ENCODE results near the gene NDUFB3. TPM values are rescaled to one million over a fixed set of nuclear protein-coding genes. Genes with fewer than 3 reads are reported as not detected.

Gene NDUFB3
- total RNA-seq, 2 experiments from 2014 or later, result 126 to 150 TPM

GRCh38 chr2:201128033-201128432 is 56.2 kb downstream of the NDUFB3 start:
- intact Hi-C loops (cut with DNase I, micrococcal nuclease), result loop anchor here in 1 of 2 experiments (2.0 kb wide), 1 partner anchor 55 kb away; the partner anchor contains the start of gene CASP10
- Mint-ChIP-seq H3K27me3 (no peaks in the 10 kb centered on the region), H3K27ac (peak overlapping the region; percentile 93), H3K9me3 (ENCODE audit: low read depth) (no peaks in the 10 kb centered on the region), H3K36me3 (ENCODE audit: low read depth) (peaks cover 67% of the 10 kb centered on the region), H3K4me3 (peak overlapping the region; percentile 98), H3K4me1 (peaks cover 72% of the 10 kb centered on the region)
- ATAC-seq (no peak), DNase-seq (no peak)
- ChIA-PET POLR2A (no interaction called here), CTCF (interaction anchor here (1.1 kb wide), 1 partner anchor 40 kb away, joined by 3 read pairs; no protein-coding TSS in a partner anchor)

DNA sequence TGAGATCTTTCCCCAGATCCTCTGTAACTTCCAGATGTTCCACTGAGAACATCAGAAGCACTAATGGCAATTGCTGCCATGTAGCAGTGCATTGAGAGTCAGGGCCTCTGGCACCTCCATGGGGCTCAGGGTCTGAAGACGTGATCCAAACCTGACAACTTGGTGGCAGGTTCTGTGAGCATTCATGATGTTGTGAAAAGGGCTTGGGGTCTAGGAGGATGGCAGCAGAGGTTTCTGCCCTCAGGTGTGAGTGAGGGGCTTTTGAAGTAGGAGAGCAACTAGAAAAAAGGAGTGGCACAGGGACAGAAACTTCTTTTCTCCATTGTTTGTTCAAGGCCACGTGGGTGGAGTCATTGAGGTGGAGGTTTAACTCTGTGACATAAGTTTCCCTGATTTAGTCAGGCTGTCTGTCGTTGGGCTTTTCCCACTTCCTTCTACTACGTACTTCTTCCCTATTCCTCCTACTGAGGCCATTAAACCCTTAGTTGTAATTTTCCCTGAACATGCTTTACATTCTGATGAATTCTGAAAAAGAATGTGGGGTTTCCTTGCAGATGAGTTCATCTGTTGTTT is 57.2 kb downstream of the NDUFB3 start:
- ChIA-PET POLR2A (interaction anchor here (0.8 to 1.8 kb wide), 2 partner anchors 240 to 265 kb away, joined by 4 to 9 read pairs; partner anchors contain the start of genes CLK1, NIF3L1 and PPIL3), CTCF (interaction anchor here (1.2 to 2.2 kb wide), 3 partner anchors 8 to 60 kb away, joined by 3 to 9 read pairs (median 4); no protein-coding TSS in a partner anchor)
- peaks cover 71% of the 10 kb centered on the region for H3K4me1 Mint-ChIP-seq
- intact Hi-C loops (cut with DNase I, micrococcal nuclease), result loop anchor here (1.0 to 2.0 kb wide), 4 partner anchors 11 to 104 kb away; partner anchors contain the start of genes CASP10 (in 1 of the 2) and HYCC2 (in 1 of the 2)
- H3K27me3 Mint-ChIP-seq, result no peaks in the 10 kb centered on the region
- no peaks in the 10 kb centered on the region for H3K9me3 Mint-ChIP-seq (ENCODE audit: low read depth)
- DNase-seq (peak; percentile 72), ATAC-seq (peak; percentile 23)
- H3K36me3 Mint-ChIP-seq (ENCODE audit: low read depth), result peaks cover 69% of the 10 kb centered on the region
- H3K27ac Mint-ChIP-seq, result peak overlapping the region; percentile 94
- peak overlapping the region; percentile 81 for H3K4me3 Mint-ChIP-seq

GRCh38 chr2:201130524-201131186 is 58.9 kb downstream of the NDUFB3 start:
- peak; percentile 48 for ATAC-seq
- peak overlapping the region; percentile 95 for H3K27ac Mint-ChIP-seq
- peaks cover 68% of the 10 kb centered on the region for H3K36me3 Mint-ChIP-seq (ENCODE audit: low read depth)
- no peaks in the 10 kb centered on the region for H3K27me3 Mint-ChIP-seq
- intact Hi-C loops (cut with DNase I, micrococcal nuclease), result loop anchor here (1.0 to 5.0 kb wide), 5 partner anchors 60 to 512 kb away; partner anchors contain the start of genes HYCC2 (in 1 of the 2), NIF3L1 (in 1 of the 2), PPIL3 (in 1 of the 2) and TMEM237 (in 1 of the 2)
- peaks cover 65% of the 10 kb centered on the region for H3K4me1 Mint-ChIP-seq
- ChIA-PET CTCF (interaction anchor here (0.7 to 3.2 kb wide), 7 partner anchors 9 to 102 kb away, joined by 3 to 12 read pairs (median 4); no protein-coding TSS in a partner anchor), POLR2A (interaction anchor here (0.6 to 1.8 kb wide), 6 partner anchors 8 to 266 kb away, joined by 3 to 9 read pairs (median 4); partner anchors contain the start of genes CLK1, NIF3L1 and PPIL3)
- H3K4me3 Mint-ChIP-seq, result peak overlapping the region; percentile 81
- no peaks in the 10 kb centered on the region for H3K9me3 Mint-ChIP-seq (ENCODE audit: low read depth)
- DNase-seq, result peak; percentile 62

DNA sequence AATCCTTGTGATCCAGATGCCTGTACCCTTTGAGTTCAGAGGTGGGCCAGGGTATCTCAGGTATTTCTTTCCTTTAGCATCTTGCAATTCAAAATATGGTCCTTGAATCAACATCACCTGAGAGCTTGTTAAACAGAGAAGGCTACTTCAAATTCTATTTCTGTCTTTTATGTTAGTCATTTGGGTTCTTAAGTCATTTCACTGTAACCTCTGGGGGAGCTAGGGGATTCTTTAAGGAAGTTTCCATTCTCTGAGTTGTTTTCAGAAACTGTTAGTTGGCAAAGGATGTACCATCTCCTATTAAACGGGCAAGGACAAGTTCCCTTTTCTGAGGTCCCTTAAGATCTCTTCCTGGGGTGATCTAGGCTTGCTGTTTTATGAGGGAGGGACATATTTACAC is 60.7 kb downstream of the NDUFB3 start:
- Mint-ChIP-seq H3K4me1 (peaks cover 63% of the 10 kb centered on the region), H3K4me3 (peak overlapping the region; percentile 81), H3K27me3 (no peaks in the 10 kb centered on the region), H3K36me3 (ENCODE audit: low read depth) (peaks cover 77% of the 10 kb centered on the region), H3K9me3 (ENCODE audit: low read depth) (no peaks in the 10 kb centered on the region), H3K27ac (peak overlapping the region; percentile 95)
- ATAC-seq (peak; percentile 17), DNase-seq (no peak)
- CTCF ChIA-PET, result interaction anchor here (0.6 to 3.2 kb wide), 6 partner anchors 12 to 100 kb away, joined by 3 to 14 read pairs (median 7); no protein-coding TSS in a partner anchor
- POLR2A ChIA-PET, result interaction anchor here (0.6 to 1.7 kb wide), 11 partner anchors 31 to 1508 kb away, joined by 3 to 8 read pairs (median 3); partner anchors contain the start of genes CLK1 and NIF3L1
- intact Hi-C loops (cut with DNase I, micrococcal nuclease), result loop anchor here (1.0 to 5.0 kb wide), 4 partner anchors 16 to 510 kb away; partner anchors contain the start of gene TMEM237 (in 1 of the 2)

Other genes starting within 250 kb of the NDUFB3 start
- 10 to 100 TPM; 86.4 to 99.3 TPM for gene CLK1, start 207.3 kb upstream of the NDUFB3 start, total RNA-seq
- 10 to 100 TPM; 52.6 to 53.0 TPM for gene PPIL3, start 182.9 kb upstream of the NDUFB3 start, total RNA-seq
- gene NIF3L1, start 182.6 kb upstream of the NDUFB3 start, total RNA-seq, result 10 to 100 TPM; 37.0 to 47.7 TPM
- gene ORC2, start 108.3 kb upstream of the NDUFB3 start, total RNA-seq, result 10 to 100 TPM; 68.5 to 80.5 TPM
- gene HYCC2, start 330 bp upstream of the NDUFB3 start, total RNA-seq, result 10 to 100 TPM; 15.8 to 16.0 TPM
- gene CFLAR, start 44.2 kb downstream of the NDUFB3 start, total RNA-seq, result 100 to 1,000 TPM; 255 to 270 TPM
- gene CASP10, start 111.1 kb downstream of the NDUFB3 start, total RNA-seq, result 10 to 100 TPM; 12.2 to 16.8 TPM
- 10 to 100 TPM; 45.1 to 49.1 TPM for gene CASP8, start 188.5 kb downstream of the NDUFB3 start, total RNA-seq

All from activated CD4-positive, alpha-beta T cell treated with anti-CD3 and anti-CD28 coated beads for 36 hours (primary cell).